Kidney glomerular epithelial cell (primary cell): Measurements from ENCODE around the gene PROSER2.

Experiments
- DNase-seq: peaks from one replicate; lab custom pipeline; 2025; lab: John Stamatoyannopoulos, UW

Gene PROSER2

GRCh38 chr10:11804336-11804735 lies 18.8 kb upstream of the PROSER2 start:
- no peak for DNase-seq

GRCh38 chr10:11805792-11806191 lies 17.4 kb upstream of the PROSER2 start:
- DNase-seq: no peak

- no peak for DNase-seq
Measured at GRCh38 chr10:11806706-11807105, 16.4 kb upstream of the PROSER2 start.

- no peak for DNase-seq
Measured at GRCh38 chr10:11808808-11809207, 14.3 kb upstream of the PROSER2 start.

- peak; percentile 51 for DNase-seq
Measured at GRCh38 chr10:11810313-11810766, 12.8 kb upstream of the PROSER2 start.

GRCh38 chr10:11810973-11811372 lies 12.2 kb upstream of the PROSER2 start:
- DNase-seq: no peak

- DNase-seq: no peak
Measured at GRCh38 chr10:11813177-11813576, 10.0 kb upstream of the PROSER2 start.

GRCh38 chr10:11813855-11814567 lies 9.1 kb upstream of the PROSER2 start:
- DNase-seq: no peak

- no peak for DNase-seq
Measured at GRCh38 chr10:11819027-11819426, 4.1 kb upstream of the PROSER2 start.

GRCh38 chr10:11822026-11822756 lies 965 bp upstream of the PROSER2 start:
- DNase-seq: no peak

- DNase-seq: no peak
Measured at GRCh38 chr10:11822809-11823121, 391 bp upstream of the PROSER2 start.

- no peak for DNase-seq
Measured at GRCh38 chr10:11823989-11824346, 812 bp downstream of the PROSER2 start.

GRCh38 chr10:11824376-11824775 lies 1.2 kb downstream of the PROSER2 start:
- no peak for DNase-seq

- no peak for DNase-seq
Measured at GRCh38 chr10:11824825-11825224, 1.7 kb downstream of the PROSER2 start.

GRCh38 chr10:11825796-11826414 lies 2.7 kb downstream of the PROSER2 start:
- DNase-seq: no peak

GRCh38 chr10:11827006-11827405 lies 3.9 kb downstream of the PROSER2 start:
- no peak for DNase-seq

GRCh38 chr10:11827414-11827813 lies 4.3 kb downstream of the PROSER2 start:
- DNase-seq: no peak

GRCh38 chr10:11828682-11829284 lies 5.6 kb downstream of the PROSER2 start:
- no peak for DNase-seq

GRCh38 chr10:11830836-11831519 lies 7.8 kb downstream of the PROSER2 start:
- DNase-seq: peak; percentile 33

- DNase-seq: no peak
Measured at GRCh38 chr10:11831520-11831951, 8.4 kb downstream of the PROSER2 start.

GRCh38 chr10:11832042-11832441 lies 8.9 kb downstream of the PROSER2 start:
- DNase-seq: peak; percentile 68

GRCh38 chr10:11835061-11835460 lies 11.9 kb downstream of the PROSER2 start:
- no peak for DNase-seq
